ENCODE results near the gene B4GALT6. TPM values are rescaled to one million over a fixed set of nuclear protein-coding genes. Genes with fewer than 3 reads are reported as not detected.

B4GALT6 gene
- total RNA-seq, 3 donors from 2014 or later (not counting 1 experiment from before 2014, with no cell fraction given) = 18.6 to 33.0 (median 20.6) TPM

DNA sequence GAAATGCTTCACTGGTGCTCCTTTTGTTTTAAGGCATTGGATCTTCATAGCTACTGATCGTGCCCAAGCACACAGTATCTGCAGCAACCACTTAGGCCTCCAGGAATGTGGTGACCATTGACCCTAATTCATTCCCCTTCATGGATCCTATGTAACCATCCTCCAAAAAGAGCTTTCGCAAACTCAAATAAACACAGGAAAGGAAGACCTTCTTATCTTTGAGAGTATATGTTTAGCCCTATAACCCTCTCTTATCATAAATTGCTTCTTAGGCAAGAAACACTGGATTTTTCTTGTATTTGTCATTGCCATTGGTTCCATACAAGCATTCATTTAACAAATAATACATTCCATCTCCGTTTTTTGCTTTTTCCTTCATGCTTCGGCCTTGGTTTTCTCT is 96.9 kb downstream of the B4GALT6 start:
- Histone ChIP-seq H3K9me3 (ENCODE audit: control insufficient read depth, insufficient read depth, low read length) (no peaks in the 10 kb centered on the region), H3K4me1 (ENCODE audit: control insufficient read depth, insufficient read depth, low read length) (no peaks in the 10 kb centered on the region), H3K36me3 (ENCODE audit: control insufficient read depth, insufficient read depth, low read length) (no peaks in the 10 kb centered on the region), H3K4me3 (ENCODE audit: low read length) (no peak overlapping the region), H3K27ac (ENCODE audit: low read length) (no peak overlapping the region), H3K27me3 (ENCODE audit: control insufficient read depth, insufficient read depth, low read length) (no peaks in the 10 kb centered on the region)
- TF ChIP-seq, protein P1, sequence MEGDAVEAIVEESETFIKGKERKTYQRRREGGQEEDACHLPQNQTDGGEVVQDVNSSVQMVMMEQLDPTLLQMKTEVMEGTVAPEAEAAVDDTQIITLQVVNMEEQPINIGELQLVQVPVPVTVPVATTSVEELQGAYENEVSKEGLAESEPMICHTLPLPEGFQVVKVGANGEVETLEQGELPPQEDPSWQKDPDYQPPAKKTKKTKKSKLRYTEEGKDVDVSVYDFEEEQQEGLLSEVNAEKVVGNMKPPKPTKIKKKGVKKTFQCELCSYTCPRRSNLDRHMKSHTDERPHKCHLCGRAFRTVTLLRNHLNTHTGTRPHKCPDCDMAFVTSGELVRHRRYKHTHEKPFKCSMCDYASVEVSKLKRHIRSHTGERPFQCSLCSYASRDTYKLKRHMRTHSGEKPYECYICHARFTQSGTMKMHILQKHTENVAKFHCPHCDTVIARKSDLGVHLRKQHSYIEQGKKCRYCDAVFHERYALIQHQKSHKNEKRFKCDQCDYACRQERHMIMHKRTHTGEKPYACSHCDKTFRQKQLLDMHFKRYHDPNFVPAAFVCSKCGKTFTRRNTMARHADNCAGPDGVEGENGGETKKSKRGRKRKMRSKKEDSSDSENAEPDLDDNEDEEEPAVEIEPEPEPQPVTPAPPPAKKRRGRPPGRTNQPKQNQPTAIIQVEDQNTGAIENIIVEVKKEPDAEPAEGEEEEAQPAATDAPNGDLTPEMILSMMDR (IDR thresholded peaks at IDR 0.05) = no peak
- Mint-ChIP-seq H3K4me3 (no peak overlapping the region), H3K27me3 (ENCODE audit: low read depth in 2 of 2) (peaks cover 0 to 12% of the 10 kb centered on the region in 2 donors), H3K9me3 (no peaks in the 10 kb centered on the region), H3K27ac (no peak overlapping the region), H3K36me3 (no peaks in the 10 kb centered on the region), H3K4me1 (no peaks in the 10 kb centered on the region)
- intact Hi-C loops (cut with micrococcal nuclease) = no loop called here
- ATAC-seq (no peak), DNase-seq (no peak)
- 97% methylated on average over 4 of the region's 4 CpGs for WGBS (ENCODE audit: insufficient coverage)

DNA sequence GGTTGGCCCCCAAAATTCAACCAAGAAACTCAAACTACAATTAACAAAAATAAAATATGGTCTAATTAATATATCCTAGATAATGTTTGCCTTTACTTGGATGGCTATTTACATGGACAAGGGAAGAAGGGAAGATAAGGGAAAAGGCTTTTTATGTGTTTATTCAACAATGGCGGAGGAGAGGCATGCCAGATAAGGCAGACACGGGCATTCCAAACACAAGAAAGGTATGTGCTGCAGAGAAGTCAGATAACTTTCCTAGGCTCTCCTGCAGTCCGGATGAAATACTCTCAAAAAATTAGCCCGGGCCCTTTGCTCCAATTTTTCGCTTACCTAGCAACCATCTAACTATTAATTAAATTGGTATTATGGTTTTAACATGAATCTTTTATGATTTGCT is 97.8 kb downstream of the B4GALT6 start:
- H3K4me3 ChIP-seq (ENCODE audit: low read length) = no peak overlapping the region
- Mint-ChIP-seq H3K9me3 (no peaks in the 10 kb centered on the region), H3K27me3 (ENCODE audit: low read depth in 2 of 2) (peaks cover 0 to 12% of the 10 kb centered on the region in 2 donors), H3K27ac (no peak overlapping the region), H3K36me3 (no peaks in the 10 kb centered on the region), H3K4me1 (no peaks in the 10 kb centered on the region), H3K4me3 (no peak overlapping the region)
- no peaks in the 10 kb centered on the region for H3K9me3 ChIP-seq (ENCODE audit: control insufficient read depth, insufficient read depth, low read length)
- no peak for ATAC-seq
- no peaks in the 10 kb centered on the region for H3K36me3 ChIP-seq (ENCODE audit: control insufficient read depth, insufficient read depth, low read length)
- no peaks in the 10 kb centered on the region for H3K4me1 ChIP-seq (ENCODE audit: control insufficient read depth, insufficient read depth, low read length)
- 91% methylated on average over 3 of the region's 5 CpGs for WGBS (ENCODE audit: insufficient coverage)
- TF ChIP-seq, protein P1 (IDR thresholded peaks at IDR 0.05) = no peak
- H3K27me3 ChIP-seq (ENCODE audit: control insufficient read depth, insufficient read depth, low read length) = no peaks in the 10 kb centered on the region
- no peak for DNase-seq
- no peak overlapping the region for H3K27ac ChIP-seq (ENCODE audit: low read length)
- intact Hi-C loops (cut with micrococcal nuclease) = no loop called here

DNA sequence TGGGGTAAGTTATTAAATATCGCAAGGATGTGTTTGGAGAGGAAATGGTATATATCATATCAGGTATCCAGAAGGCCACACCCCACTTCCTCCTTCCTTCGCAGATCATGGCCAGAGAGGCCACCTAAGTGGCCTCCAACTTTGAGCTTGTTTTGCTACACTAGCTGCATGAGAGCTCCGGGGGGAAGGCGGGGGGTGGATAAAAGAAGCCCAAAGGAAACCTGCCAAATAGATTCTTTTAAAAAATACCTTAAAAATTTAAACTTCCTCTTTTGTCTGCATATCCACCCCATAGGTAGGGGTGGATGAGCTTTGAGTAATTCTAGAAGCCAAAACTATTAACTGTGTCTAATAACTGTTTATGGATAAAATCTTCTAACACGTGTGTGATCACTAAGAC is 98.4 kb downstream of the B4GALT6 start:
- no peak overlapping the region for H3K27ac ChIP-seq (ENCODE audit: low read length)
- WGBS (ENCODE audit: insufficient coverage) = 50% methylated on average over 2 of the region's 5 CpGs
- H3K9me3 ChIP-seq (ENCODE audit: control insufficient read depth, insufficient read depth, low read length) = no peaks in the 10 kb centered on the region
- no peaks in the 10 kb centered on the region for H3K36me3 ChIP-seq (ENCODE audit: control insufficient read depth, insufficient read depth, low read length)
- no peaks in the 10 kb centered on the region for H3K4me1 ChIP-seq (ENCODE audit: control insufficient read depth, insufficient read depth, low read length)
- no peak for DNase-seq
- H3K4me3 ChIP-seq (ENCODE audit: low read length) = no peak overlapping the region
- no peaks in the 10 kb centered on the region for H3K27me3 ChIP-seq (ENCODE audit: control insufficient read depth, insufficient read depth, low read length)
- no peaks in the 10 kb centered on the region for H3K9me3 Mint-ChIP-seq
- ATAC-seq = no peak
- TF ChIP-seq, protein P1 (IDR thresholded peaks at IDR 0.05) = no peak
- no peaks in the 10 kb centered on the region for H3K36me3 Mint-ChIP-seq
- intact Hi-C loops (cut with micrococcal nuclease) = no loop called here
- no peak overlapping the region for H3K27ac Mint-ChIP-seq
- H3K27me3 Mint-ChIP-seq (ENCODE audit: low read depth in 2 of 2) = peaks cover 0 to 6% of the 10 kb centered on the region in 2 donors
- H3K4me3 Mint-ChIP-seq = no peak overlapping the region
- no peaks in the 10 kb centered on the region for H3K4me1 Mint-ChIP-seq

DNA sequence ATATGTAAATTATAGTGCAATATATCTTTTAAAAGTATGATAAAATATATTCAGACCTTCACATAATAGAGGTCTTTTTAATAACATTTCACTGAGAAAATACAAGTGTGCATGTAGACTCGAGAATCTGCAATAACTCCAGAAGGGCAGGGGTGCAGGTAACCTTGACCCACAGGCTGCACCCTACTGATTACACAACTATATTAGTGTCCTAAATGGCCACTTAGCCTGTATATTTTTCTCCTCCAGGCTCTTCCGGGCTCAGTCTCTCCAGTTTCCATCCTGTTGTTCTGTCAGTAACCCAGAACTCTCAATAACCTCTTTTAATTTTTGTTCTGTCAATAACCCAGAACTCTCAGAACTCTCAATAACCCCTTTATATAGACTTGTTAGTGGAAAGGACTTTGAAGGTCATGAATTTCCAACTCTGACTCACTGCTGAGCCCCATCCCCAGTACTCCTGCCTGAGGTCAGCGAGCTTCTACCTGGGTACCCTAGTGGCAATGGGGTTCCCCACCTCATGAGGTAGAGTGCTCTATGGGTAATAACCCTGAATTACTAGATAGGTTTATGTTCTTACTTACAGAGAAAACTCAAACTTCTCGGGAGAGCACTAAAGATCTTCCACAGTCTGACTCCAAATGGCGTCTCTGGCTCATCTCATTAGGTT is 101.1 kb downstream of the B4GALT6 start:
- no peak for ATAC-seq
- no peaks in the 10 kb centered on the region for H3K36me3 ChIP-seq (ENCODE audit: control insufficient read depth, insufficient read depth, low read length)
- no peaks in the 10 kb centered on the region for H3K27me3 Mint-ChIP-seq (ENCODE audit: low read depth in 2 of 2)
- no peaks in the 10 kb centered on the region for H3K9me3 Mint-ChIP-seq
- no peak overlapping the region for H3K4me3 ChIP-seq (ENCODE audit: low read length)
- DNase-seq = no peak
- H3K4me1 ChIP-seq (ENCODE audit: control insufficient read depth, insufficient read depth, low read length) = no peaks in the 10 kb centered on the region
- no peak overlapping the region for H3K27ac ChIP-seq (ENCODE audit: low read length)
- WGBS (ENCODE audit: insufficient coverage) = 87% methylated on average over 4 of the region's 5 CpGs
- no peaks in the 10 kb centered on the region for H3K9me3 ChIP-seq (ENCODE audit: control insufficient read depth, insufficient read depth, low read length)
- no peaks in the 10 kb centered on the region for H3K4me1 Mint-ChIP-seq
- no peak overlapping the region for H3K27ac Mint-ChIP-seq
- no peaks in the 10 kb centered on the region for H3K36me3 Mint-ChIP-seq
- TF ChIP-seq, protein P1 (IDR thresholded peaks at IDR 0.05) = no peak
- intact Hi-C loops (cut with micrococcal nuclease) = no loop called here
- H3K27me3 ChIP-seq (ENCODE audit: control insufficient read depth, insufficient read depth, low read length) = no peaks in the 10 kb centered on the region
- H3K4me3 Mint-ChIP-seq = no peak overlapping the region
